GM12865 (cell line): ENCODE results near the gene NCR2.
"Not testable (repeated sequence)": the region's sequence is repeated elsewhere in the genome, so short reads cannot be mapped to it uniquely, and the experiment has no call there.

Experiments
- DNase-seq: peaks from one replicate; pipeline ENCODE4 v3.0.0; 2010; ENCODE audit warnings: low read depth
- H3K4me3 ChIP-seq: 2 replicates; pipeline ENCODE4 v1.5.1; 2011; ENCODE audit warnings: mild to moderate bottlenecking, low read depth, low read length, control low read depth
- CTCF ChIP-seq: IDR thresholded peaks from 2 replicates; pipeline ENCODE4 v1.5.1; 2011; ENCODE audit warnings: low read length, control low read depth, low read depth, inconsistent platforms; ENCODE audit not compliant: insufficient read depth; ENCODE audit errors: missing control alignments

Gene NCR2

DNA sequence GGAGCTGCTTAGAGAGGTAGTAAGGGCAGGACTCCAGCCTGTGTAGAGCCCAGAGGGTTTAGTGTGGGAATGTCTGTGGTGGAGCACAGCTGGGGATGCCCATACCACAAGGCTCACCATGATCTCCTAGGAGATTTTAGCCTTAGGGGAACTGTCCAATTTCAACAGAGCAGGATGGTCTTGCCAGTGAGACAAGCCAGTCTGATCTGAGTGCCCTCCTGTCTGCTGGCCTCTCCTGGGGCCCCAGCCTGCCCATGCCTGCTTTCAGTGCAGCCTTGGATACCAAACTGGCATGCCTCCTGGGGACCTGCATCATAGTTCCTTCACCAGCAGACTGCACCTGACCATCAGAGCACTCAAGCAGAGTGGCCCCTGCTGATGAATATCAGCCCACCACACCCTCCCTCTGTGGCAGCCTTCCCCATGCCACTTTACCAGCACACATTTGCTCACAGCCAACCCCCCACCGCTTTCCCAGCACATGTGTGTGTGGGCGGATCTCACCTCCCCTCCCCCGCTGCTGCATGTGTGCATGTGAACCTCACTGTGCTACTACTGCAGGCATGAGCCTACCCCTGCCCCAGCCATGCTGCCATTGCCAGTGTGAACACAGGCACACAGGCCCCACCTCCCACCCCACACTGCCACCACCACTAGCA, 41.1 kb upstream of the NCR2 start:
- no peak for DNase-seq
- H3K4me3 ChIP-seq: no peak overlapping the region
- TF ChIP-seq CTCF: no peak

GRCh38 chr6:41297248-41297647, 38.2 kb upstream of the NCR2 start:
- DNase-seq: not testable (repeated sequence)

DNA sequence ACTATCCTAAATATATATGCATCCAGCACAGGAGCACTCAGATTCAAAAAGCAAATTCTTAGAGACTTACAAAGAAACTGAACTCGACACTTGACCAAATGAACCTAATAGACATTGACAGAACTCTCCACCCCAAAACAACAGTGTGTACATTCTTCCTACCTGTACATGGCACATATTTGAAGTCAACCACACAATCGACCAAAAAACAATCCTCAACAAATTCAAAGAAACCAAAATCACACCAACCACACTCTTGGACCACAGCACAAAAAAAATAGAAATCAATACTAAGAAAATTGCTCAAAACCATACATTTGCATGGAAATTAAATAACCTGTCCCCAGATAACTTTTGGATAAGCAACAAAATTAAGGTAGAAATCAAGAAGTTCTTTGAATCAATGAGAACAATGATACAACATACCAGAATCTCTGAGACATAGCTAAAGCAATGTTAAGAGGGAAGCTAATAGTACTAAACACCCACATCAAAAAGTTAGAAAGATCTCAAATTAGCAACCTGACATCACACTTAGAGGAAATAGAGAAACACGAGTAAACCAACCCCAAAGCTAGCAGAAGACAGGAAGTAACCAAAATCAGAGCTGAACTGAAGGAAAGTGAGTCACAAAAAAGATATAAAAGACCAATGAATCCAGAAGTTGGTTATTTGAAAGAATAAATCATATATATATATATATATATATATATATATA, 36.5 kb upstream of the NCR2 start:
- DNase-seq: peak; percentile 48
- TF ChIP-seq CTCF: no peak
- H3K4me3 ChIP-seq: no peak overlapping the region

More at GRCh38 chr6:41297248-41297647, 38.2 kb upstream of the NCR2 start:
- not testable (repeated sequence) for H3K4me3 ChIP-seq

DNA sequence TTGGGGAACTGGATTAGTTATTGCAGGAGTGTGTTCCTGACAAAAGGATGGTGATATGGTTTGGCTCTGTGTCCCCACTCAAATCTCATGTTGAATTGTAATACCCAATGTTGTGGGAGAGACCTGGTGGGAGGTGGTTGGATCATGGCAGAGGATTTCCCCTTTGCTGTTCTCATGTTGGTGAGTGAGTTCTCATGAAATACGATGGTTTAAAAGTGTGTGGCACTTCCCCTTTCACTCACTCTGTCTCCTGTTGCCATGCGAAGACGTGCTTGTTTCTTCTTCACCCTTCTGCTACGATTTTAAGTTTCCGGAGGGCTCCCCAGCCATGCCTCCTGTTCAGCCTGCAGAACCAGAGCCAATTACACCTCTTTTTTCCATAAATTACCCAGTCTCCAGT, 32.8 kb upstream of the NCR2 start:
- H3K4me3 ChIP-seq: no peak overlapping the region
- TF ChIP-seq CTCF: no peak
- peak; percentile 51 for DNase-seq

DNA sequence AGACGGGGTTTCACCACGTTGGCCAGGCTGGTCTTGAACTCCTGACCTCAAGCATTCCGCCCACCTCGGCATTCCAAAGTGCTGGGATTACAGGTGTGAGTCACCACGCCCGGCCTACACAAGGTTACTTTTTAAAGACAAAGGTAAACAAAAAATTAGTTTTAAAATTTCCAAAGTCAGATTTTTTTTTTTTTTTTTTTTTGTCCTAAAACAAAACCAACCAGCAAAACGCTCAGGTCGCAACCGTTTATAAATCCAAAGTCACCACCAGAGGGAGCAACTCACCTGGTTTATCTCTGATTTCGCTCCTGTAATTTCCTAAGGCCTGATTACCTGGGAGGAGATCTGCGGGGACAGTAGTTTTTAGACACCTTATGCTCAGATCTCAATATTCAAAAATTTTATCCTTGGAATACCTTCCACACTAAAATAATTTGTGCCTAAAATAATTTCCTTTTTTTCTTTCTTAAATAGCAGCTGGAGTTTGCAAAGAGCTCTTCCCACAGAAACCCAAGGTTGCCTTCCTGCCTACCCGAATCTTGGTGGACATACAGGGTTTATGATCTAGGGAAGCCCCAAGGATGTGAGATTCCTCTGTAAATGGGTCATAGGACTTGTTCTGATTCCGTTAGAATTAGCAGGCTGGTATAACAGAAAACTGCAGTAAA, 29.1 kb upstream of the NCR2 start:
- peak; percentile 69 for DNase-seq
- TF ChIP-seq CTCF: peak; percentile 48
- H3K4me3 ChIP-seq: no peak overlapping the region

DNA sequence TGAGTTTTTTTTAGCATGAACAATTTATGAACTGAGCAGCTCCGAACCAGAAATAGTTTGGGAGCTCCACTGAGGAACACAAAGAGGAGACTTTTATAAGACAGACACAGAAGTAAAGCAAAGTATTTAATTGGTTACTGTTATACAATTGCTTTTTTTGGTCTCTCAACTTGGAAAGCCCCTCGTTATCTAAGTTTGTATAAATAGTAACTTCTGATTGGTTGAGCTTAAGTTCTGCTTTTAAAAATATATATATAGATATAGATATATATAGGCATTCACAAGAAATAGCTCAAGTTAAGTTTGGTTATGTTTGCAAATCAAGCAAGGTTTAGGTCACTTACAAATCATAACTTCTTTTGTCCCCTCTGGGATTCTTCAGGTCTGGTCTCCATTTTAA, 20.2 kb upstream of the NCR2 start:
- TF ChIP-seq CTCF: no peak
- DNase-seq: no peak
- H3K4me3 ChIP-seq: no peak overlapping the region

GRCh38 chr6:41315943-41316620, 19.3 kb upstream of the NCR2 start:
- DNase-seq: no peak
- TF ChIP-seq CTCF: no peak
- H3K4me3 ChIP-seq: no peak overlapping the region
